ENCODE results near the gene KCNQ1. TPM values are rescaled to one million over a fixed set of nuclear protein-coding genes. Genes with fewer than 3 reads are reported as not detected.

KCNQ1 gene
- total and polyA plus RNA-seq, 9 of the 15 experiments (the other 6 are each of a cell fraction or from before 2014, with no cell fraction given) = 0.44 TPM; not detected in 8

- no peak for TF ChIP-seq ETV6 (IDR thresholded peaks at IDR 0.05; ENCODE audit: borderline replicate concordance in 1 of 2, low read depth in 2 of 2, low read length in 1 of 2)
- TF ChIP-seq ETV6 (CRISPR knock-in tag; IDR thresholded peaks at IDR 0.05; ENCODE audit: borderline replicate concordance) = no peak
- TF ChIP-seq ZNF696 (CRISPR knock-in tag; conservative IDR thresholded peaks at IDR 0.05) = no peak
- no peak for TF ChIP-seq ZNF639 (CRISPR knock-in tag; conservative IDR thresholded peaks at IDR 0.05 in 1 of 2, IDR thresholded peaks at IDR 0.05 in 1 of 2)
- TF ChIP-seq SRF (CRISPR knock-in tag; IDR thresholded peaks at IDR 0.05) = no peak
- TF ChIP-seq ILF3 (IDR thresholded peaks at IDR 0.05; ENCODE audit: borderline replicate concordance) = no peak
- TF ChIP-seq PML (IDR thresholded peaks at IDR 0.05; ENCODE audit: low read length) = no peak
- TF ChIP-seq PRMT5 (CRISPR knock-in tag; IDR thresholded peaks at IDR 0.05) = no peak
- TF ChIP-seq TEAD4 (IDR thresholded peaks at IDR 0.05; ENCODE audit: low read length) = 0 out of 2 replicates have a peak, but pooled peaks have one; percentile 16
- TF ChIP-seq TEAD4 (CRISPR knock-in tag; IDR thresholded peaks at IDR 0.05; ENCODE audit: borderline replicate concordance) = no peak
- no peak for TF ChIP-seq ZBED1 (IDR thresholded peaks at IDR 0.05)
- no peak for TF ChIP-seq DIDO1 (tag; IDR thresholded peaks at IDR 0.05; ENCODE audit: low read depth)
- TF ChIP-seq ZNF146 (CRISPR knock-in tag; IDR thresholded peaks at IDR 0.05; ENCODE audit: unreplicated experiment) = no peak
- TF ChIP-seq ZNF408 (CRISPR knock-in tag; IDR thresholded peaks at IDR 0.05; ENCODE audit: low read depth) = no peak
- peak; percentile 29; the same call in 1 of the 2 replicates for TF ChIP-seq ATF7 (IDR thresholded peaks at IDR 0.05)
- no peak for TF ChIP-seq HNRNPH1 (optimal IDR thresholded peaks at IDR 0.05; ENCODE audit: low read depth, low read length)
- peak; percentile 98 to 99 for TF ChIP-seq RAD21 (CRISPR knock-in tag; conservative IDR thresholded peaks at IDR 0.05 in 1 of 2, IDR thresholded peaks at IDR 0.05 in 1 of 2)
- no peak for TF ChIP-seq ZNF79 (CRISPR knock-in tag; IDR thresholded peaks at IDR 0.05; ENCODE audit: low read depth)
- no peak for TF ChIP-seq MCM7 (IDR thresholded peaks at IDR 0.05)
- TF ChIP-seq PRDM10 (IDR thresholded peaks at IDR 0.05; ENCODE audit: partially characterized antibody) = no peak
- TF ChIP-seq ZNF41 (CRISPR knock-in tag; conservative IDR thresholded peaks at IDR 0.05) = no peak
- no peak for TF ChIP-seq ZNF436 (CRISPR knock-in tag; IDR thresholded peaks at IDR 0.05)
- TF ChIP-seq CBX5 (IDR thresholded peaks at IDR 0.05; ENCODE audit: borderline replicate concordance, low read depth) = no peak
- TF ChIP-seq ESRRB (CRISPR knock-in tag; IDR thresholded peaks at IDR 0.05; ENCODE audit: borderline replicate concordance) = no peak
These were observed 443.6 kb downstream of the KCNQ1 start (continued) for GRCh38 chr11:2888266-2888968.
